ENCODE results near the gene MAP3K8.

Gene MAP3K8

DNA sequence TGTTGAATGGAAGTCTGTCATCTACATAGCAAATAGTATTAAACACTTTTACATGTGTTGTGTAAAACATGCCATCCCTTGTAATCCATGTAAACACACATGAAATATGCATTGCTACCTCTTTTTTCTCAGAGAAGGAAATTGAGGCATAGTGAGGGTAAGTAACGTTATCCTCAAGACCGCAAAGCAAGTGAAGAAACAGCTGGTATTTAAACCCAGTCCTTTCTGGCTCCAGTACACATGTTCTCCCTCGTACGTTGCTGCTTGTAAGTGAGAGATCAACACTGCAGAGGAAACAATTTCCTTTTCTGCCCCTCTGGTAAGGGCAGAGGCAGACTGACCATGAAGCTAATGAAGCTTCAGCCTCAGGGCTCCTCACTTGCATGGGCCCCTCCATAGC lies 28.5 kb downstream of the MAP3K8 start:
- Histone ChIP-seq H3K79me2 (ENCODE audit: control insufficient read depth, insufficient read depth, low read length, poor library complexity) (no peaks in the 10 kb centered on the region), H3K27me3 (ENCODE audit: insufficient read depth, low read length) (no peaks in the 10 kb centered on the region), H3K9ac (ENCODE audit: low read length) (no peak overlapping the region), H2AFZ (ENCODE audit: insufficient read depth, low read length, poor library complexity) (no peak overlapping the region), H3K36me3 (ENCODE audit: control insufficient read depth in 1 of 2, insufficient read depth in 2 of 2, low read length in 2 of 2) (peaks cover 23 to 25% of the 10 kb centered on the region in 2 experiments), H2AK5ac (ENCODE audit: low read length) (no peak overlapping the region), H3K4me3 (ENCODE audit: low read depth, low read length) (no peak overlapping the region), H3K27ac (ENCODE audit: low read depth, low read length) (no peak overlapping the region), H3K4ac (ENCODE audit: low read depth, low read length) (no peak overlapping the region), H3K14ac (ENCODE audit: low read length) (no peak overlapping the region), H3K18ac (ENCODE audit: low read length) (no peak overlapping the region), H2BK5ac (ENCODE audit: low read depth, low read length, poor library complexity) (no peak overlapping the region), H3K4me1 (ENCODE audit: control insufficient read depth in 1 of 2, insufficient read depth in 2 of 2, low read length in 2 of 2) (peaks cover 0 to 3% of the 10 kb centered on the region in 2 experiments), H2BK120ac (ENCODE audit: insufficient read depth, low read length, poor library complexity) (no peak overlapping the region), H3K79me1 (ENCODE audit: low read length) (no peaks in the 10 kb centered on the region), H4K12ac (ENCODE audit: low read depth, low read length) (no peak overlapping the region), H3K4me2 (ENCODE audit: low read length) (no peak overlapping the region), H2BK12ac (ENCODE audit: low read length) (no peak overlapping the region), H3K23ac (ENCODE audit: low read length) (no peak overlapping the region), H4K91ac (ENCODE audit: low read depth, low read length) (no peak overlapping the region), H4K8ac (ENCODE audit: low read depth, low read length) (no peak overlapping the region), H3K9me3 (ENCODE audit: insufficient read depth, low read depth, low read length) (no peaks in the 10 kb centered on the region)
- WGBS (ENCODE audit: extremely low coverage, insufficient coverage, insufficient read length): no CpG with 5 or more reads among the region's 4 CpGs
- DNase-seq: no peak

DNA sequence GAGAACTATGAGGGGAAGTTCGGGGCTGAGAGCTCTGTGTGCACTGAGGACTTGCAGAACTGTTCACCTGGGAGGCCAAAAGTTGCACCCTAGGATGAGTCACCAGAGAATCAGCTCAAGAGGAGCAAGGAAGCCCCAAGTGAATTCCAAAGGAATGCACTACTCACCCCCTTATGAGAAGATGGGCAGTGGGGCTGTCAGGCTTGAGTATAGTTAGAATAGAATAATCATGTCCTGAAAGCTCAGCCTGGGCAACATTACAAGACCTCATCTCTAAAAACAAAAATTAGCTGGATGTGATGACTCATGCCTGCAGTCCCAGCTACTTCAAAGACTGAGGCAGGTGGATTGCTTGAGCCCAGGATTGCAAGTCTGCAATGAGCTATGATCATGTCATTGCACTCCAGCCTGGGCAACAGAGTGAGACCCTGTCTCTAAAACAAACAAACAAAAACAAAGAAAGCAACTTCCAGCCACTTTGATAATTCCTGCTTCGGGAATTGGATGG lies 30.0 kb downstream of the MAP3K8 start:
- Histone ChIP-seq H2BK12ac (ENCODE audit: low read length) (no peak overlapping the region), H3K36me3 (ENCODE audit: control insufficient read depth in 1 of 2, insufficient read depth in 2 of 2, low read length in 2 of 2) (peaks cover 13 to 16% of the 10 kb centered on the region in 2 experiments), H3K4me3 (ENCODE audit: low read depth, low read length) (no peak overlapping the region), H3K27ac (ENCODE audit: low read depth, low read length) (no peak overlapping the region), H2BK5ac (ENCODE audit: low read depth, low read length, poor library complexity) (no peak overlapping the region), H2BK120ac (ENCODE audit: insufficient read depth, low read length, poor library complexity) (no peak overlapping the region), H3K9ac (ENCODE audit: low read length) (no peak overlapping the region), H3K79me1 (ENCODE audit: low read length) (no peaks in the 10 kb centered on the region), H3K27me3 (ENCODE audit: insufficient read depth, low read length) (no peaks in the 10 kb centered on the region), H3K18ac (ENCODE audit: low read length) (no peak overlapping the region), H2AFZ (ENCODE audit: insufficient read depth, low read length, poor library complexity) (no peak overlapping the region), H2AK5ac (ENCODE audit: low read length) (no peak overlapping the region), H3K4ac (ENCODE audit: low read depth, low read length) (no peak overlapping the region), H4K12ac (ENCODE audit: low read depth, low read length) (no peak overlapping the region), H4K91ac (ENCODE audit: low read depth, low read length) (no peak overlapping the region), H3K4me1 (ENCODE audit: control insufficient read depth in 1 of 2, insufficient read depth in 2 of 2, low read length in 2 of 2) (peaks cover 0 to 3% of the 10 kb centered on the region in 2 experiments), H3K4me2 (ENCODE audit: low read length) (no peak overlapping the region), H3K23ac (ENCODE audit: low read length) (no peak overlapping the region), H3K14ac (ENCODE audit: low read length) (no peak overlapping the region), H4K8ac (ENCODE audit: low read depth, low read length) (no peak overlapping the region), H3K79me2 (ENCODE audit: control insufficient read depth, insufficient read depth, low read length, poor library complexity) (no peaks in the 10 kb centered on the region), H3K9me3 (ENCODE audit: insufficient read depth, low read depth, low read length) (no peaks in the 10 kb centered on the region)
- peak; percentile 81 to 87 for DNase-seq
- WGBS (ENCODE audit: extremely low coverage, insufficient coverage, insufficient read length): no CpG with 5 or more reads among the region's 2 CpGs

DNA sequence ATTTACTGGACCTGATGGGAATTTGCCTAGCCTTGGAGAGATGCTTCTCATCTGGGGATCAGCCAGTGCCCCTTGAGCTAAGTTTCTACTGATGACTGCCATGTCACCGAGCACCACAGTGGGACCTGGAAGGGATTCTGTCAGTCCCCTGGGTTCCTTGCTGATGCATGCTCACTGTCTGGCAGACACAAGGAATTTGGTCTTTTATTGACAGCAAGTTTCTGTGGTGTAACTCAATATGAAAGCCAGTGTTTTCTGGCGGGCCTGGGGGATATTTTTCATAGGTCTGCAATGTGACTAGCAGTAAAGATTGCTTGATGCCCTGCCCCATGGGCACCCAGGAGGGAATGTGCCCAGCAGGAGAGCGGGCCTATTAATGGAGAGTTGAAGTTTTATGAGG lies 30.7 kb downstream of the MAP3K8 start:
- Histone ChIP-seq H3K36me3 (ENCODE audit: control insufficient read depth in 1 of 2, insufficient read depth in 2 of 2, low read length in 2 of 2) (peaks cover 9 to 11% of the 10 kb centered on the region in 2 experiments), H3K27ac (ENCODE audit: low read depth, low read length) (no peak overlapping the region), H3K4me1 (ENCODE audit: control insufficient read depth in 1 of 2, insufficient read depth in 2 of 2, low read length in 2 of 2) (peaks cover 0 to 3% of the 10 kb centered on the region in 2 experiments), H2AK5ac (ENCODE audit: low read length) (no peak overlapping the region), H3K27me3 (ENCODE audit: insufficient read depth, low read length) (no peaks in the 10 kb centered on the region), H4K12ac (ENCODE audit: low read depth, low read length) (no peak overlapping the region), H2BK12ac (ENCODE audit: low read length) (no peak overlapping the region), H2AFZ (ENCODE audit: insufficient read depth, low read length, poor library complexity) (no peak overlapping the region), H2BK120ac (ENCODE audit: insufficient read depth, low read length, poor library complexity) (no peak overlapping the region), H4K8ac (ENCODE audit: low read depth, low read length) (no peak overlapping the region), H3K79me2 (ENCODE audit: control insufficient read depth, insufficient read depth, low read length, poor library complexity) (no peaks in the 10 kb centered on the region), H2BK5ac (ENCODE audit: low read depth, low read length, poor library complexity) (no peak overlapping the region), H3K14ac (ENCODE audit: low read length) (no peak overlapping the region), H4K91ac (ENCODE audit: low read depth, low read length) (no peak overlapping the region), H3K9me3 (ENCODE audit: insufficient read depth, low read depth, low read length) (no peaks in the 10 kb centered on the region), H3K23ac (ENCODE audit: low read length) (no peak overlapping the region), H3K18ac (ENCODE audit: low read length) (no peak overlapping the region), H3K4ac (ENCODE audit: low read depth, low read length) (no peak overlapping the region), H3K9ac (ENCODE audit: low read length) (no peak overlapping the region), H3K4me2 (ENCODE audit: low read length) (no peak overlapping the region), H3K4me3 (ENCODE audit: low read depth, low read length) (no peak overlapping the region), H3K79me1 (ENCODE audit: low read length) (no peaks in the 10 kb centered on the region)
- DNase-seq: no peak
- WGBS (ENCODE audit: extremely low coverage, insufficient coverage, insufficient read length): no CpG with 5 or more reads among the region's 3 CpGs

DNA sequence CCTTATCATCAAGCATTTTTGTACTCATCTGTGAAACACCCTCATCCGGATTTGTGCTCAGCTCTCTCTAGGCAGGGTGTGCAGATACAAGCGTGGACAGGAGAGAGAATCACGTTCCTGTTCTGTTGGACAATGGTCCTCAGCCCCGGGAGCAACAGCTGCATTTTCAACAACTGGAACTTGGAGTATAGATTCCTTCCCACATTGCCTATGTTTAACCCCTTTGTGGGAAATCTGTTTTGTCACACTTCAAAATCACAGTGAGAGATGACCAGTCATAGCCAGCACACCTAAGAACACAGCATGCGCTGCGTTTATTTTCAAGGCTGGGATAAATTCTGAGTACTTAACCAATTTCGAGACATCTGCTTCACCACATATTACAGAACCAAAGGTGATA lies 32.5 kb downstream of the MAP3K8 start:
- H4K8ac ChIP-seq (ENCODE audit: low read depth, low read length): no peak overlapping the region
- no peak overlapping the region for H3K27ac ChIP-seq (ENCODE audit: low read depth, low read length)
- H4K12ac ChIP-seq (ENCODE audit: low read depth, low read length): no peak overlapping the region
- no peak overlapping the region for H3K14ac ChIP-seq (ENCODE audit: low read length)
- no peak overlapping the region for H4K91ac ChIP-seq (ENCODE audit: low read depth, low read length)
- no peak overlapping the region for H3K4me2 ChIP-seq (ENCODE audit: low read length)
- H2AFZ ChIP-seq (ENCODE audit: insufficient read depth, low read length, poor library complexity): no peak overlapping the region
- no peaks in the 10 kb centered on the region for H3K27me3 ChIP-seq (ENCODE audit: insufficient read depth, low read length)
- no peak overlapping the region for H2AK5ac ChIP-seq (ENCODE audit: low read length)
- no CpG with 5 or more reads among the region's 7 CpGs for WGBS (ENCODE audit: extremely low coverage, insufficient coverage, insufficient read length)
- no peak overlapping the region for H3K4me3 ChIP-seq (ENCODE audit: low read depth, low read length)
- H3K79me1 ChIP-seq (ENCODE audit: low read length): no peaks in the 10 kb centered on the region
- peaks cover 3 to 4% of the 10 kb centered on the region in 2 experiments for H3K36me3 ChIP-seq (ENCODE audit: control insufficient read depth in 1 of 2, insufficient read depth in 2 of 2, low read length in 2 of 2)
- H2BK12ac ChIP-seq (ENCODE audit: low read length): no peak overlapping the region
- no peaks in the 10 kb centered on the region for H3K79me2 ChIP-seq (ENCODE audit: control insufficient read depth, insufficient read depth, low read length, poor library complexity)
- no peak overlapping the region for H3K4ac ChIP-seq (ENCODE audit: low read depth, low read length)
- DNase-seq: no peak
- H3K4me1 ChIP-seq (ENCODE audit: control insufficient read depth in 1 of 2, insufficient read depth in 2 of 2, low read length in 2 of 2): peaks cover 0 to 3% of the 10 kb centered on the region in 2 experiments
- H3K9ac ChIP-seq (ENCODE audit: low read length): no peak overlapping the region
- H2BK5ac ChIP-seq (ENCODE audit: low read depth, low read length, poor library complexity): no peak overlapping the region
- H3K18ac ChIP-seq (ENCODE audit: low read length): no peak overlapping the region
- H3K23ac ChIP-seq (ENCODE audit: low read length): no peak overlapping the region
- no peak overlapping the region for H2BK120ac ChIP-seq (ENCODE audit: insufficient read depth, low read length, poor library complexity)
- no peaks in the 10 kb centered on the region for H3K9me3 ChIP-seq (ENCODE audit: insufficient read depth, low read depth, low read length)
